HG02870 (cell line): ENCODE results near the gene ATP6V1C2.
A peak's percentile ranks its signal among the peaks of the same experiment; 100 is the strongest.
"Not testable (repeated sequence)": the region's sequence is repeated elsewhere in the genome, so short reads cannot be mapped to it uniquely, and the experiment has no call there.

Experiments
- ATAC-seq: cut with Tn5 transposase; IDR thresholded peaks from one replicate; pipeline ENCODE4 v1.9.1; 2021; ENCODE audit warnings: mild to moderate bottlenecking, moderate library complexity; ENCODE audit not compliant: unreplicated experiment

ATP6V1C2 gene

DNA sequence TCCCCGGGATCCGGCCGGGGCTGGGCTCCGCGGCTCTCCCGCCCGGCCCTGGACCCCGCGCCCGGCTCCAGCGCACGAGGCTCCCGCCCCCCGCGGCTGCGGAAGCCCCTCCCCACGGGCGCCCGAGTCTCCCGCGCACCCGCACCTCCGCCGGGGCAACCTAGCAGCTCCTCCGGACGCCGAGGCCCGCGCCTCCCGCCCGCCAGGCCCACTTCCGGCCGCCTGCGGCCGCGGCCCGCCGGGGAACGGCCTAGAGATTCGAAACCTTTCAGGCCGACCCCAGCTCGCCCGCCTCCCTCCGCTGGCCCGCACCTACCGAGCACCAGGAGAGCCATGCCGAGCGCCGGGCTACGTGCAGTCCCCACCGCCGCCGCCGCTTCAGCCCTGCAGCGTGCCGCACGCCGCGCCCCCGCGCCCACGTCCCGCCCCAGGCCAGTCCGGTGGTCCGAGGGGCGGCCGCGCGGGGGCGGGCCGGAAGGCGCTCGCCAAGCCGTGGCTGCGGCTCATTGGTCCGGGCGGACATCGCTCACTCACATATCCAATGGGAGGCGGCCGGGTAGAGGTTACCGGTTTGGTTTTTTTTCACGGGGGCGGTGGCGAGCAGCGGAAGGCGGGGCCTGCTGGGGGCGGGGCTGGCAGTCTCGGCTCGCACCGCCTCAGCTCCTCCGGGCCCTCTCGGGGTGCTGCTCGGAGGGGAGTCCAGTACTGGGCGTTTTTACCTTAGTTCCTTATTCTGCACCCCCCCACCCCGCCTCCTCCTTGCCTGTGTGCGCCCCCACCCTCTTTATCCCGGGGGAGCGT is 91.1 kb downstream of the ATP6V1C2 start, which contains the start of gene PDIA6:
Gene PDIA6 (minus strand): TSS at position 424 of the 801 bp plus-strand sequence. CDS start 89 bp downstream, at position 335.
- ATAC-seq = peak; percentile 81

DNA sequence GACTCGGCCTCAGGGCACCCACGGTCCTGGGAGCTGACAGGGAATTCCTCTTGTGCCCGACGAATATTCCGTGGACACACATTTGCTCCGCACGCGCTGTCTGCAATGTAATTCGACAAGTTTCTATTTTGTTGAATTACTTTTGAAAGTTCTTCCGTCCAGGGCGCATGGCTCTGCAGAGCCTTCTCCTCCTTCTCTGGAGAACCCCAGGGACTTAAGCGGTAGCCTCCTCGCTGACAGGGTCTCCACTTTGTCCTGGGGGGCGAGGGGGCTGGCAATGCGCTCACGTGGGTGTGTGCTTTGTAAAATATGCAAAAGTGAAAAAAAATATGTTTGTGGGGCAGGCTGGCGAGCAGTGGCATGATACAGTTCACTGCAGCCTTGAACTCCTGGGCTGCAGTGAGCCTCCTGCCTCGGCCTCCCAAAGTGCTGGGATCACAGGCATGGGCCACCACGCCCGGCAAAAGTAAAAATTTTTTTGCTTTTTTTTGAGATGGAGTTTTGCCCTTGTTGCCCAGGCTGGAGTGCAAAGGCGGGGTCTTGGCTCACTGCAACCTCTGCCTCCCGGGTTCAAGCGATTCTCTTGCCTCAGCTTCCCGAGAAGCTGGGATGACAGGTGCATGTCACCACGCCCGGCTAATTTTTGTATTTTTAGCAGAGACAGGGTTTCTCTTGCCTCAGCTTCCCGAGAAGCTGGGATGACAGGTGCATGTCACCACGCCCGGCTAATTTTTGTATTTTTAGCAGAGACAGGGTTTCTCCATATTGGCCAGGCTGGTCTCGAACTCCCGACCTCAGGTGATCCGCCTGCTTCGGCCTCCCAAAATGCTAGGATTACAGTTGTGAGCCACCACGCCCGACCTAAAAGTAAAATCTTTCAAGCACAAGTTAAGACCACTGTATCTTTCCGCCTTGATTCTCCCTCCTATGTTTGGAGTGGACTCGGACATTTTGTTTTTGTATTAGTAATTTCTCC is 92.0 kb downstream of the ATP6V1C2 start:
- ATAC-seq = not testable (repeated sequence)

DNA sequence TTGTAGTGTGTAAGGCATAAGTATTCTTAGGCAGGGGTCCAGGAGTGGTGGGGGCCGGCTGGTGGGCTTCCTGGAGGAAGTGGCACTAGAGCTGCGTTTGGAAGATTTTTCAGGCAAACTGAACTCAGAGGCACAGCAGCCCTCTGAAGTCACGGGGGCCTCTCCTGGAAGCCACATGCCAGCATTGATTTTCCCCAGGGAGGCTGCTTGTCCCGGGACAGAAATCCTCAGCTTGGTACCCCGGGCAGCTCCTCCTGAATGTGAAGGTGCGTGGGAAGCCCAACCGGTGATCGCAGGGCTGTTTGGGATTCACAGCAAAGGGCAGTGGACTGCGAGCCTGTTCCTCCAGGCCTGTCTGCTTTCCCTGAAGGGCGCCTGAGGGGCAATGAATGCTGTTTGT is 92.7 kb downstream of the ATP6V1C2 start:
- ATAC-seq = no peak

DNA sequence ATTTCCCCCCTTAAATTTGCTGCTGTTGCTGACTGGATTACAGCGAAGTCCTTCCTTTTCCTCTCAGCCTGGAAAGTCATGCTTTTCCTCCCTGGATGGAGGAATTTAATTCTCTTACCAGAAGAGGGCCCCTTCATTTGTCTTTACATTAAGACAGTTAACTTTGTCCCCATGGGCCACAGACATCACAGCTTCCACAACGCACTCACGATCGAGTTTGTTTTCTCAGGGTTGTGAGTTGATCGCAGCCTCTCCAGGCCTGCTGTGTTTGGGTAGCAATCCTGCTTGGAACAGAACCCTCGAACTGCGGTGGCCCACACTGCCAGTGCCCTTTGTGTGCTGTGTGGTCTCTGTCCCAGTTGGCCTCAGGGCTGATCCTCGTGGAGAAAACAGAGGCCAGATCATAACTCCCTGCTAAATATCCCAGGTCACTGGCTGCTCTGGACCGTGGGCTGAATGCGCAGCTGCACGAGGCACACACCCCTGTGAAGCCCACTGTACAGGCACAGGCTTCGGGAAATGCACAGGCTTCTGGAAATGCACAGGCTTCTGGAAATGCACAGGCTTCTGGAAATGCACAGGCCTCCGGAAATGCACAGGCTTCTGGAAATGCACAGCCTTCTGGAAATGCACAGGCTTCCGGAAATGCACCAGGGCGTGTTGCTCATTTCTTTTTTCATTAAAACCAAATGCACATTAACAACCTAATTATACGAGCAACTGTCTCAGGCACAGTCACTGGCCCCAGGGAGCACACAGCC is 93.3 kb downstream of the ATP6V1C2 start:
- ATAC-seq = no peak

GRCh38 chr2:10817413-10817812 is 96.0 kb downstream of the ATP6V1C2 start:
- no peak for ATAC-seq

DNA sequence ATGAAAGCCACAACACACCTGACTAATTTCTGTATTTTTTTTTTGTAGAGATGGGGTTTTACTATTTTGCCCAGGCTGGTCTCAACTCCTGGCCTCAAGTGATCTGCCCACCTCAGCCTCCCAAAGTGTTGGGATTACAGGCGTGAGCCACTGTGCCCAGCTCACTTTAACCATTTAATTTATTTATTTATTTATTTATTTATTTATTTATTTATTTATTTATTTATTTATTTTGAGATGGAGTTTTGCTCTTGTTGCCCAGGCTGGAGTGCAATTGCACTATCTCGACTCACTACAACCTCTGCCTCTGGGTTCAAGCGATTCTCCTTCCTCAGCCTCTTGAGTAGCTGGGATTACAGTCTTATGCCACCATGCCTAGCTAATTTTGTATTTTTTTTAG is 96.9 kb downstream of the ATP6V1C2 start:
- not testable (repeated sequence) for ATAC-seq

- no peak for ATAC-seq
Observed at GRCh38 chr2:10818984-10819383, 97.6 kb downstream of the ATP6V1C2 start.

GRCh38 chr2:10819714-10820314 is 98.4 kb downstream of the ATP6V1C2 start:
- ATAC-seq = no peak

DNA sequence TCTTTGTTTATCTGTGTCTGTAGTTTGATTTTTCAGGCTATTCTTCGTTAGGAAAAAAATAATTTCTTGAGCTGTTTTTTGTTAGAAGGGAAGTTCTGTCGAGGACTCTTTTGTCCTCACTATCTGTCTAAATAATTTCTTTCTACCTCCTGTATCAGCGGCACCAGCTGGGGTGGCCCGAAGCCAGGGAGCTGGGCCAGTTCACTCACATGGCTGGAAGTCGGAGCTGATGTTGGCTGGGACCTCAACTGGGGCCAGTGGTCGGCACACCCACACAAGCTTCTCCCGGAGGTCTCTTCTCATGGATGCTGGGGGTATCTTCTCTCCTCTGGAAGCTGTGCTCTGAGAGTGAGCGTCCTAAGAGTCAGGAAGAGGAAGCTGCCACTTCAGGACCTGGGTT is 99.1 kb downstream of the ATP6V1C2 start:
- no peak for ATAC-seq

- no peak for ATAC-seq
Observed at GRCh38 chr2:10820978-10821695, 99.7 kb downstream of the ATP6V1C2 start.

- ATAC-seq = no peak
Observed at GRCh38 chr2:10824191-10824590, 102.8 kb downstream of the ATP6V1C2 start.

- ATAC-seq = no peak
Observed at GRCh38 chr2:10826026-10826425, 104.6 kb downstream of the ATP6V1C2 start.

DNA sequence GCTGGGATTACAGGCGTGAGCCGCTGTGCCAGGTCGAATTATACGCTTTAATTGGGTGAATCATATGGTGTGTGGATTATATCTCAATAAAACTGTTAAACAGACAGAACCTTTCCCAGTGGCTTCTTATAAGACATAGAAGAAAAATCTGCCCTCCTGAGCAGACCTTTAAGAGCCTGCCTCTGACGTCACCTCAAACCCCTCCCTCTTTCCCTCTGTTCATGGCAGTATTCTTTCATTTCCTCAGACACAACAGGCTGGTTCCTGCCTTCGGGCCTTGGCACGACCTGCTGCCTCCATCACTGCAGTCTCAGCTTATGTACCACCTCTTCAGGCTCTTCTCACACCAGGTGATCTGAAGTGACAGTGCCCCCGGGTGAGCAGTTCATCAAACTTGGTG is 105.2 kb downstream of the ATP6V1C2 start:
- no peak for ATAC-seq

DNA sequence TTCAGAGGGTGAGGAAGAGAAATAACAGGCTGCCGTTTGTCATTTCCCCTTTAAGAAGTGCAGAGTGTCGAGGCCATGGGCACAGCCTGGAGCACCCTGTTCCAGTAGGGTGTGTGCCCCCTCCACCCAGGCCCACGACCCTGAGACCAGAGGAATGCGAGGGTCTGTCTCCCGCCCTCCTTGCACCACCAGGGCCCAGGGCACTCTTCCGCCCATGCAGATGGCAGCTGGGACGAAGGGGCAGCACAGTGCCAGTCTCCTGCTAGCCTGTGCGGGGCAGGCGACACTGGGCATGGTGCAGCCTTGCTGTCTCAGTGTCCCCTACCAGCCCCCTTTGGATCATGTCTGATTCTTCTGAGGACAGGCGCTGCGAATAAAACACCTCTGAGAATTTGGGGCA is 106.9 kb downstream of the ATP6V1C2 start:
- no peak for ATAC-seq

GRCh38 chr2:10829299-10829698 is 107.9 kb downstream of the ATP6V1C2 start:
- ATAC-seq = no peak

DNA sequence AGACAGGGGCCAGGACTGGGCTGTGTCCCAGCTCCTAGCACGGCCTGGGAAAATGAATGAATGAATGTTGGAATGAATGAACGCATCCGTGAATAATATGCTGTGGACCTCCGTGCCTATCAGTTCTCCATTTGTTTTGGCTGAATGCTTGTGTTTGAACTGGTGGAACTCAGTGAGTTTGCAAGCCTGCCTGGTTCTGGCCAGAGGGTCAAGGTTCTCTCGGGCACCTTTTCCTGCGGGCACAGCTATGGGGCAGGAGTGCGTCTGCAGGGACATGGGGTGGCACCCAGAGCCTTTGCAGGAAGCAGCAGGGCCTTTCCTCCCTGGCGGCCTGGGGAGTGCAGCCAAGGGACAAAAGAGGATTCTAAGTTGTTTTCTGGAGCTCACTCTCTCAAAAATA is 108.8 kb downstream of the ATP6V1C2 start:
- no peak for ATAC-seq

DNA sequence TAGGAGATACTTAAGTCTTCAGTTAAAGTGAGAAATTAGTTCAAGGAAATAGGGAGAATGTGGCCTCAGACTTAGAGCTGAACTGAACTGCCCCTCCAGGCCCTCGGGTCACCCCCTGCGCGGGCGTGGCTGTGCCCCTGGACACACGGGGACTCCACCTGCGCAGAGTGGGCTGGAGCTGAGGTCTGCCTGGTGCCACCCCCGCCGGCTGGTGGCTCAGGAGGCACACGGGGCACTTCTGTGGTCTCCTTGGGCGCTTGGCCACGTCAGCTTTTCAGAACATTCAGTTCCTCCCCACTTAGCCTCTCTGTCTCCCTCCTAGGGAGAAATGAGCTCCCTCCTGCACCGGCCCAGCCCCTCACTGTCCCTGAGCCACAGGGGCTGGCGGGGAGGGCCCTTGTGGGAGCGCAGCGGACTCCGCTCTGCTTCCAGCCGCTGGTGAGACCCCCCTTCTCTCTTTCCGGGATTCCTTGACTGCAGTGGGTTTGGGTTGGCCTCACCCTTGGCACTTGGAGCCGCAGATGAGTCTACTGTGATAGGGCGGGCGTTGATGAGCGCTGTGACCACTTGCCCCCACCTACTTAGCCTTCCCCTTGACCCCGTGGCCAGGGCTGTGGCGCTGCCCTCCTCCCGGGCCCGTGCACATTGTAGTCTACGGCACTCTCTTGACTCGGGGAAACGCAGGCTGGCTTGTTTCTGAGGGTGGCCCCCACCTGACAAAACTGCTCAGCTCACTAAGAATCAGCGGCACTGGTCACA is 109.4 kb downstream of the ATP6V1C2 start:
- ATAC-seq = no peak

DNA sequence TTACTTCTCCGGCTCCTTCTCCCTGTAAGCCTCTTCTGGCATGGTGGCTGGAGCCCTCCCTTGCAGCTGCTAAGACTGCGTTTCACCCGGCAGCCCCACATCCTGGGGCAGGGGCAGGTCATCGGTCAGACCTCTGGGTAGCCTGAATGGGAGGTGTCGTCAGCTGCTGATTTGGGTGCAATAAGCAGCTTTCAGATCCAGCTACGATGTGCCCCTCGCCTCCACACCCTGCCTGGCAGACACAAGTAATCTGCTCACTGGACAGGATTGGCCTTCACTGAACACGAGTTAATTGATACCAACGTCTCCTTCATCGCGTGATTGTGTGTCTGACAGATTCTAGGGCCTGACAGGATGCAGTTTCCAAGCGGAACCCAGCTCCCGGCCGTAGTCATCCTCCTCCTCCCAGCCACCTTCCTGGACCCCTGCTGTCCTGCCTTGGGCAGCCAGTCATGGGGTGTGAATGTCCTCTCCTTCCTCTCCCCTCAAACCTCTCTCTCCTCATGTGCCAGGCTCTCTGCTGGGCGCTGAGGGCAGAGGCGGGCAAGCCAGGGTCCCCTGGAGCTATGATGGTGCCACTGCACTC is 110.1 kb downstream of the ATP6V1C2 start:
- no peak for ATAC-seq
